K562 (cell line): ENCODE data around the gene ZFYVE27.

Source experiments
- AFF4 ChIP-seq: sonication (generic); formaldehyde crosslinking; IDR thresholded peaks from 2 replicates; pipeline ENCODE4 v1.8.0; 2023; ENCODE audit warnings: mild to moderate bottlenecking, missing genetic modification reagents
- CTCF ChIP-seq, 3 experiments: IDR thresholded peaks in 2 of 3; conservative IDR thresholded peaks in 1 of 3; 2 replicates each; pipeline ENCODE4 v1.5.1; 2011 to 2012; ENCODE audit warnings: low read length in 3 of 3, mild to moderate bottlenecking in 3 of 3, control low read depth in 2 of 3, improper control_type of control experiment in 1 of 3, inconsistent platforms in 1 of 3, low read depth in 1 of 3, mixed read lengths in 1 of 3, moderate library complexity in 1 of 3; ENCODE audit not compliant: insufficient read depth in 2 of 3
- CUX1 ChIP-seq: fragments of 200-800 bp; sonication (Bioruptor generic); IDR thresholded peaks from 2 replicates; pipeline ENCODE4 v1.6.1; 2016; ENCODE audit warnings: missing genetic modification characterization, missing compliant biosample characterization
- POLR3A ChIP-seq: IDR thresholded peaks from 2 replicates; pipeline ENCODE4 v1.6.1; 2011; ENCODE audit warnings: borderline replicate concordance, mild to moderate bottlenecking, moderate library complexity; ENCODE audit not compliant: insufficient read length, insufficient read depth; ENCODE audit errors: extremely low read depth
- TCF7 ChIP-seq: sonication (generic); IDR thresholded peaks from 2 replicates; pipeline ENCODE4 v1.6.1; 2016; ENCODE audit warnings: antibody characterized with exemption, borderline replicate concordance
- ZNF121 ChIP-seq: sonication (generic); formaldehyde crosslinking; conservative IDR thresholded peaks from 2 replicates; pipeline ENCODE4 v1.8.0; 2022; ENCODE audit warnings: missing genetic modification reagents
- ZNF274 ChIP-seq: IDR thresholded peaks from 2 replicates; pipeline ENCODE4 v1.6.1; 2011; ENCODE audit warnings: low read depth, mild to moderate bottlenecking, low read length, moderate library complexity, borderline replicate concordance
- ZNF561 ChIP-seq: fragments of 450-650 bp; formaldehyde crosslinking; conservative IDR thresholded peaks from 2 replicates; pipeline ENCODE4 v1.4.0; 2020; ENCODE audit warnings: mild to moderate bottlenecking, moderate library complexity

- TF ChIP-seq ZNF121 (CRISPR knock-in tag) = no peak
- no peak for TF ChIP-seq ZNF561 (CRISPR knock-in tag)
- TF ChIP-seq ZNF274 = no peak
- no peak for TF ChIP-seq TCF7
- no peak for TF ChIP-seq CUX1
- TF ChIP-seq POLR3A = no peak
- no peak for TF ChIP-seq AFF4 (CRISPR knock-in tag)
- no peak for TF ChIP-seq CTCF (IDR thresholded peaks at IDR 0.05 in 2 of 3, conservative IDR thresholded peaks at IDR 0.05 in 1 of 3; ENCODE audit: insufficient read depth in 2 of 3, low read depth in 1 of 3, low read length in 3 of 3)
These were observed 28.8 kb upstream of the ZFYVE27 start for GRCh38 chr10:97708167-97708566.
